BE2C (cell line): ENCODE results near the gene MPC2.
"Not testable (repeated sequence)": the region's sequence is repeated elsewhere in the genome, so short reads cannot be mapped to it uniquely, and the experiment has no call there.

ENCODE experiments used
- DNase-seq: peaks from one replicate; pipeline ENCODE4 v3.0.0-alpha.2; 2020
- H3K27me3 ChIP-seq: fragments of 250-450 bp; sonication (Bioruptor Pico); 2 replicates; pipeline ENCODE4 v1.5.1; 2020; ENCODE audit warnings: mild to moderate bottlenecking
- H3K36me3 ChIP-seq: fragments of 250-450 bp; sonication (Bioruptor Pico); 2 replicates; pipeline ENCODE4 v1.5.1; 2020; ENCODE audit warnings: mild to moderate bottlenecking
- H3K4me1 ChIP-seq: fragments of 250-450 bp; sonication (Bioruptor Pico); 2 replicates; pipeline ENCODE4 v1.5.1; 2020
- H3K4me3 ChIP-seq: 2 replicates; pipeline ENCODE4 v1.5.1; 2011; ENCODE audit warnings: low read depth, low read length
- H3K9me3 ChIP-seq: fragments of 250-450 bp; sonication (Bioruptor Pico); 2 replicates; pipeline ENCODE4 v1.5.1; 2020
- TF ChIP-seq, protein P1 (sequence below): IDR thresholded peaks from 2 replicates; pipeline ENCODE4 v1.5.1; 2012; ENCODE audit warnings: mild to moderate bottlenecking, low read depth, low read length

The MPC2 gene

DNA sequence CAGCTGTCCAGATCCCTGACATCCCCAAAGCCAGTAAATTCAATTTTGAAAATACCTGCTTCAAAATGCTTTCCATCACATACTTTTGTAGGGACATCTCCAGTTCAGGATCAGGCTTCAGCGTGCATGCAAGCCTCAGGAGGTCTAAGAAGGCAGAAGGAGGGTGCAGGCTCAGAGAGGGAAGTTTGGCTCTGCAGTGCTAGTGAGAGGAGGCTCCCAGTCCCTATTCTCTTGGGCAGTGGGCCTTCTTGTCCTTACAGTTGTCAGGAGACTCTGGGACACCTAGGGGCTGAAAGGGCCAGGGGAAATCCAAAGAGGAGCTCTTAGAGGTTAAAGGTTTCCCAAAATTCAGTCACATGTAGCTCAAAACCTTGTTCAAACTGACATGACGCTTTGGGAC, 43.1 kb downstream of the MPC2 start:
- Histone ChIP-seq H3K36me3 (no peaks in the 10 kb centered on the region), H3K4me3 (no peak overlapping the region), H3K27me3 (no peaks in the 10 kb centered on the region), H3K4me1 (no peaks in the 10 kb centered on the region), H3K9me3 (no peaks in the 10 kb centered on the region)
- no peak for DNase-seq
- TF ChIP-seq, protein P1, sequence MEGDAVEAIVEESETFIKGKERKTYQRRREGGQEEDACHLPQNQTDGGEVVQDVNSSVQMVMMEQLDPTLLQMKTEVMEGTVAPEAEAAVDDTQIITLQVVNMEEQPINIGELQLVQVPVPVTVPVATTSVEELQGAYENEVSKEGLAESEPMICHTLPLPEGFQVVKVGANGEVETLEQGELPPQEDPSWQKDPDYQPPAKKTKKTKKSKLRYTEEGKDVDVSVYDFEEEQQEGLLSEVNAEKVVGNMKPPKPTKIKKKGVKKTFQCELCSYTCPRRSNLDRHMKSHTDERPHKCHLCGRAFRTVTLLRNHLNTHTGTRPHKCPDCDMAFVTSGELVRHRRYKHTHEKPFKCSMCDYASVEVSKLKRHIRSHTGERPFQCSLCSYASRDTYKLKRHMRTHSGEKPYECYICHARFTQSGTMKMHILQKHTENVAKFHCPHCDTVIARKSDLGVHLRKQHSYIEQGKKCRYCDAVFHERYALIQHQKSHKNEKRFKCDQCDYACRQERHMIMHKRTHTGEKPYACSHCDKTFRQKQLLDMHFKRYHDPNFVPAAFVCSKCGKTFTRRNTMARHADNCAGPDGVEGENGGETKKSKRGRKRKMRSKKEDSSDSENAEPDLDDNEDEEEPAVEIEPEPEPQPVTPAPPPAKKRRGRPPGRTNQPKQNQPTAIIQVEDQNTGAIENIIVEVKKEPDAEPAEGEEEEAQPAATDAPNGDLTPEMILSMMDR: no peak

DNA sequence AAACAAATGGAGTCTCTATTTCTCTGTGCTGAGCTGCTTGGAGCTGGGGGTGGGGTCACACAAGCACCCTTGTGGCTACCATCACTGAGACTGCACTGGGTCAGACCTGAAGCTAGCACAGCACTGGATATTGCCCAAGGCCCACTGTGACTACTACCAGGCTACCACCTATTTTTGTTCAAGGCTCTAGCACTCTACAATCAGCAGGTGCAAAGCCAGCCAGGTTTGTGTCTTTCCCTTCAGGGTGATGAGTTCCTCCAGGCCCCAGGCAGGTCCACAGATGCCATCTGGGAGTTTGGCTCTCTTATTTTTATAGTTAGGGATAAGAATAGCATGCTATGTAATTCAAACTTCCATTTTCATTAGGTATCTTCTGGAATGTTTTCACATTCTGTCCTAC, 46.5 kb downstream of the MPC2 start:
- H3K9me3 ChIP-seq: no peaks in the 10 kb centered on the region
- no peaks in the 10 kb centered on the region for H3K36me3 ChIP-seq

DNA sequence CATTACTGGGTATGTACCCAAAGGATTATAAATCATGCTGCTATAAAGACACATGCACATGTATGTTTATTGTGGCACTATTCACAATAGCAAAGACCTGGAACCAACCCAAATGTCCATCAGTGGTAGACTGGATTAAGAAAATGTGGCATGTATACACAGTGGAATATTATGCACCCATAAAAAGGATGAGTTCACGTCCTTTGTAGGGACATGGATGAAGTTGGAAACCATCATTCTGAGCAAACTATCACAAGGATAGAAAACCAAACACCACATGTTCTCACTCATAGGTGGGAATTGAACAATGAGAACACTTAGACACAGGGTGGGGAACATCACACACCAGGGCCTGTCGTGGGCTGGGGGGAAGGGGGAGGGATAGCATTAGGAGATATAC, 49.7 kb downstream of the MPC2 start:
- not testable (repeated sequence) for H3K9me3 ChIP-seq, DNase-seq, H3K4me1 ChIP-seq, H3K4me3 ChIP-seq, H3K27me3 ChIP-seq, H3K36me3 ChIP-seq

More for the DNA sequence above, 46.5 kb downstream of the MPC2 start:
- Histone ChIP-seq H3K4me1 (no peaks in the 10 kb centered on the region), H3K27me3 (no peaks in the 10 kb centered on the region), H3K4me3 (no peak overlapping the region)
- TF ChIP-seq, protein P1: no peak
- no peak for DNase-seq

DNA sequence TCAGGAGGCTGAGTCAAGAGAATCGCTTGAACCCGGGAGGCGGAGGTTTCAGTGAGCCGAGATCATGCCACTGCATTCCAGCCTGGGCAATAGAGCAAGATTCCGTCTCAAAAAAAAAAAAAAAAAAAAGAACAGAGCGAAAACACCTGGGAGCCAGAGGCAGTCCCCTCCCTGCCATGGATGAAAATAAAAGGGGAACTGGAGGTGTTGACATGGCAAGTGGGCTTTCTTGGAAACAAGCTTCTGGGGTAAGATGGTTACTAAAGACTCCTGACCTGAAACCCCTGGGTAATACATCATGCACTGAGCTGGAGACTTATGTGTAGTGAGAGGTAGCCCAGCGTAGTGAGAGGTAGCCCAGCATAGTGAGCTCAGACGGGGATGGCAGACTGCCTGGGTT, 54.5 kb downstream of the MPC2 start:
- TF ChIP-seq, protein P1: no peak
- no peaks in the 10 kb centered on the region for H3K9me3 ChIP-seq
- H3K36me3 ChIP-seq: no peaks in the 10 kb centered on the region
- no peak for DNase-seq
- H3K27me3 ChIP-seq: no peaks in the 10 kb centered on the region
- H3K4me3 ChIP-seq: no peak overlapping the region
- H3K4me1 ChIP-seq: no peaks in the 10 kb centered on the region

DNA sequence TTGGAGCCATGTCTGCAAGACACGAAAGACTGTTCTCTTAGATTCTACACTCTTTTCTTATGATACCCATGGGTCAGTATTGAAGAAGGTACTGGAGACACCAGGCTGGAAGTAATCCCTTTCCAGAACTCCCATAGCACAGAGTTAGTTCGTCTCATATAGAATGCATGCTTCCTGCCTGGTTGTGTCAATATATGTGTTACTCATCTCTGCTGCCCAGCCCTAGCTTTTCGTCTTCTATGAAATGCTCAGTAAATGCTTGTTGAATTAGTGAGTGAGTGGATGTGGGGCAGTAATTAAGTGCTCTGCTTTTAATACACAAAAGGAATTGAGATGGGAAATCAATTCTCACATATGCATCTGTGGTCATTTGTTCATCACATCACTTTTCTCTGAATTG, 55.1 kb downstream of the MPC2 start:
- TF ChIP-seq, protein P1: no peak
- Histone ChIP-seq H3K4me1 (no peaks in the 10 kb centered on the region), H3K4me3 (no peak overlapping the region), H3K27me3 (no peaks in the 10 kb centered on the region), H3K36me3 (no peaks in the 10 kb centered on the region), H3K9me3 (no peaks in the 10 kb centered on the region)
- DNase-seq: no peak

DNA sequence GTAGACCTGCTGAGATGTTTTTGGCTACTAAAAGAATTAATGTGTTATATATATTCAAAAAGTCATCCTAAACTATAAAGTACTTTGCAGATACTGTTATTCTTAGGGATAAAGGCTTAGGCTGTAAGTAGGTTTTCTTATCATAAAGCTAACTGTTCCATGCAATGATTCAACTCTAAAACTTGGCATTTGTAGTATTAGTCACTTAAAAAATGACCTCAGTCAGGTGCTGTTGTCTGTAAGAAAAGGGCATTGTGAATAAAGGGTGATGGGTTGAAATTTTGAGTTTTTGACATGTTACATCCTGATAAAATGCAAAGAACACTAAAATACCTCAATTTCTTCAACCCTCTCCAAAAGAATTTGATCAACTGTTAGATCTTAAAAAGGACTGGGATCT, 55.8 kb downstream of the MPC2 start:
- no peaks in the 10 kb centered on the region for H3K36me3 ChIP-seq
- no peak for DNase-seq
- TF ChIP-seq, protein P1: no peak
- no peak overlapping the region for H3K4me3 ChIP-seq
- H3K27me3 ChIP-seq: no peaks in the 10 kb centered on the region
- H3K9me3 ChIP-seq: no peaks in the 10 kb centered on the region
- H3K4me1 ChIP-seq: no peaks in the 10 kb centered on the region

DNA sequence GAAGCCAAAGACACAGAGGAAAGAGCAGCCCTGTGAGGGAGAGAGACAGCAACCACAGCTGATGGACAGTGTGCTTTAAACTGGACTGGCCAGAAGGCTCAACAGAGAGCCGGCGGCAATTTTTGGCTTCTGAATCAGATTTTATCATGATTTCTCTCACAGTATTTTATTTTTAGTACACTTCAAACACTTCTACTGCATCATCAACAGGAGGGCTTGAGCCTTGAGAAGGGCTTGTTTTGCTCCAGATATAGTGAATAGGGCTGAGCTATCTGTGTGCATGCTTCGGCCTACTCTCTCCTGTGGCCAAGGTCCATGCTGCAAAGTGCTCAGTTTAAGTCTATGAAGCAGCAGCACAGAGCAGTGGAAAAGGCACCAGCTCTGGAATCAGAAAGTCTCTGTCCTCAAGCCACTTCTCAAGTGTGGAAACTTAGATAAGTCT, 56.3 kb downstream of the MPC2 start:
- DNase-seq: no peak
- Histone ChIP-seq H3K4me1 (no peaks in the 10 kb centered on the region), H3K4me3 (no peak overlapping the region), H3K9me3 (no peaks in the 10 kb centered on the region), H3K36me3 (no peaks in the 10 kb centered on the region), H3K27me3 (no peaks in the 10 kb centered on the region)
- TF ChIP-seq, protein P1: no peak
